Panc1 (cell line): ENCODE data around the gene FCN1.

Source experiments
- TCF7L2 ChIP-seq: IDR thresholded peaks from 2 replicates; pipeline ENCODE4 v1.6.1; 2011; ENCODE audit warnings: mild to moderate bottlenecking, low read depth, low read length, inconsistent platforms
- TF ChIP-seq, protein P1 (sequence below): fragments of 450-650 bp; IDR thresholded peaks from 2 replicates; pipeline ENCODE4 v1.5.1; 2017; ENCODE audit warnings: mild to moderate bottlenecking
- TF ChIP-seq, protein P2 (sequence below), 2 experiments: IDR thresholded peaks; 2 replicates each; pipeline ENCODE4 v1.6.1; 2011 to 2012; ENCODE audit warnings: low read depth in 2 of 2, control low read depth in 1 of 2, low read length in 1 of 2, mild to moderate bottlenecking in 1 of 2, moderate library complexity in 1 of 2; ENCODE audit not compliant: insufficient read depth in 1 of 2

- TF ChIP-seq, protein P1, sequence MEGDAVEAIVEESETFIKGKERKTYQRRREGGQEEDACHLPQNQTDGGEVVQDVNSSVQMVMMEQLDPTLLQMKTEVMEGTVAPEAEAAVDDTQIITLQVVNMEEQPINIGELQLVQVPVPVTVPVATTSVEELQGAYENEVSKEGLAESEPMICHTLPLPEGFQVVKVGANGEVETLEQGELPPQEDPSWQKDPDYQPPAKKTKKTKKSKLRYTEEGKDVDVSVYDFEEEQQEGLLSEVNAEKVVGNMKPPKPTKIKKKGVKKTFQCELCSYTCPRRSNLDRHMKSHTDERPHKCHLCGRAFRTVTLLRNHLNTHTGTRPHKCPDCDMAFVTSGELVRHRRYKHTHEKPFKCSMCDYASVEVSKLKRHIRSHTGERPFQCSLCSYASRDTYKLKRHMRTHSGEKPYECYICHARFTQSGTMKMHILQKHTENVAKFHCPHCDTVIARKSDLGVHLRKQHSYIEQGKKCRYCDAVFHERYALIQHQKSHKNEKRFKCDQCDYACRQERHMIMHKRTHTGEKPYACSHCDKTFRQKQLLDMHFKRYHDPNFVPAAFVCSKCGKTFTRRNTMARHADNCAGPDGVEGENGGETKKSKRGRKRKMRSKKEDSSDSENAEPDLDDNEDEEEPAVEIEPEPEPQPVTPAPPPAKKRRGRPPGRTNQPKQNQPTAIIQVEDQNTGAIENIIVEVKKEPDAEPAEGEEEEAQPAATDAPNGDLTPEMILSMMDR, result no peak
- TF ChIP-seq TCF7L2, result no peak
- TF ChIP-seq, protein P2, sequence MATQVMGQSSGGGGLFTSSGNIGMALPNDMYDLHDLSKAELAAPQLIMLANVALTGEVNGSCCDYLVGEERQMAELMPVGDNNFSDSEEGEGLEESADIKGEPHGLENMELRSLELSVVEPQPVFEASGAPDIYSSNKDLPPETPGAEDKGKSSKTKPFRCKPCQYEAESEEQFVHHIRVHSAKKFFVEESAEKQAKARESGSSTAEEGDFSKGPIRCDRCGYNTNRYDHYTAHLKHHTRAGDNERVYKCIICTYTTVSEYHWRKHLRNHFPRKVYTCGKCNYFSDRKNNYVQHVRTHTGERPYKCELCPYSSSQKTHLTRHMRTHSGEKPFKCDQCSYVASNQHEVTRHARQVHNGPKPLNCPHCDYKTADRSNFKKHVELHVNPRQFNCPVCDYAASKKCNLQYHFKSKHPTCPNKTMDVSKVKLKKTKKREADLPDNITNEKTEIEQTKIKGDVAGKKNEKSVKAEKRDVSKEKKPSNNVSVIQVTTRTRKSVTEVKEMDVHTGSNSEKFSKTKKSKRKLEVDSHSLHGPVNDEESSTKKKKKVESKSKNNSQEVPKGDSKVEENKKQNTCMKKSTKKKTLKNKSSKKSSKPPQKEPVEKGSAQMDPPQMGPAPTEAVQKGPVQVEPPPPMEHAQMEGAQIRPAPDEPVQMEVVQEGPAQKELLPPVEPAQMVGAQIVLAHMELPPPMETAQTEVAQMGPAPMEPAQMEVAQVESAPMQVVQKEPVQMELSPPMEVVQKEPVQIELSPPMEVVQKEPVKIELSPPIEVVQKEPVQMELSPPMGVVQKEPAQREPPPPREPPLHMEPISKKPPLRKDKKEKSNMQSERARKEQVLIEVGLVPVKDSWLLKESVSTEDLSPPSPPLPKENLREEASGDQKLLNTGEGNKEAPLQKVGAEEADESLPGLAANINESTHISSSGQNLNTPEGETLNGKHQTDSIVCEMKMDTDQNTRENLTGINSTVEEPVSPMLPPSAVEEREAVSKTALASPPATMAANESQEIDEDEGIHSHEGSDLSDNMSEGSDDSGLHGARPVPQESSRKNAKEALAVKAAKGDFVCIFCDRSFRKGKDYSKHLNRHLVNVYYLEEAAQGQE (IDR thresholded peaks at IDR 0.05; ENCODE audit: insufficient read depth in 1 of 2, low read depth in 2 of 2, low read length in 1 of 2), result no peak
Measured at GRCh38 chr9:134908524-134909309, 9.0 kb downstream of the FCN1 start.
